GM23338 (cell line): ENCODE measurements around the gene SNX14. TPM values are rescaled to one million over a fixed set of nuclear protein-coding genes. Genes with fewer than 3 reads are reported as not detected.

ENCODE experiments used
- ATAC-seq: fragments of 200-7000 bp; cut with Tn5 transposase; 3 replicates; pipeline ENCODE4 v1.9.1; 2020
- DNase-seq: peaks from one replicate; pipeline ENCODE4 v3.0.0-alpha.2; 2015; ENCODE audit warnings: low spot score
- H2AFZ ChIP-seq: fragments of 200-600 bp; sonication (generic); 2 replicates; pipeline ENCODE4 v1.8.0; 2016; ENCODE audit warnings: antibody characterized with exemption, mild to moderate bottlenecking, moderate library complexity
- H3F3A ChIP-seq: fragments of 200-600 bp; sonication (generic); replicated peaks from 2 replicates; pipeline ENCODE4 v1.8.0; 2017; ENCODE audit warnings: antibody characterized with exemption, mixed run types, low read depth
- H3K27ac ChIP-seq: fragments of 200-600 bp; sonication (generic); 2 replicates; pipeline ENCODE4 v1.6.1; 2016; ENCODE audit warnings: low read depth
- H3K27me3 ChIP-seq: fragments of 200-600 bp; sonication (generic); 2 replicates; pipeline ENCODE4 v1.8.0; 2016; ENCODE audit warnings: mild to moderate bottlenecking, mixed run types, moderate library complexity; ENCODE audit not compliant: insufficient read depth
- H3K36me3 ChIP-seq: fragments of 200-600 bp; sonication (generic); 2 replicates; pipeline ENCODE4 v1.8.0; 2016; ENCODE audit warnings: mild to moderate bottlenecking; ENCODE audit not compliant: insufficient read depth
- H3K4me1 ChIP-seq: fragments of 200-600 bp; sonication (generic); 2 replicates; pipeline ENCODE4 v1.8.0; 2016; ENCODE audit warnings: mild to moderate bottlenecking, moderate library complexity; ENCODE audit not compliant: insufficient read depth
- H3K4me2 ChIP-seq: fragments of 200-600 bp; sonication (generic); 2 replicates; pipeline ENCODE4 v1.7.1; 2017; ENCODE audit warnings: mixed run types
- H3K4me3 ChIP-seq: fragments of 200-600 bp; sonication (generic); 2 replicates; pipeline ENCODE4 v1.6.1; 2016; ENCODE audit warnings: mixed run types
- H3K79me2 ChIP-seq: fragments of 200-600 bp; sonication (generic); replicated peaks from 2 replicates; pipeline ENCODE4 v1.8.0; 2017; ENCODE audit warnings: mild to moderate bottlenecking; ENCODE audit not compliant: insufficient read depth
- H3K9me2 ChIP-seq: fragments of 200-600 bp; sonication (generic); 2 replicates; pipeline ENCODE4 v1.8.0; 2017; ENCODE audit not compliant: insufficient read depth
- H4K20me1 ChIP-seq: fragments of 200-600 bp; sonication (generic); replicated peaks from 2 replicates; pipeline ENCODE4 v1.8.0; 2017; ENCODE audit warnings: mild to moderate bottlenecking; ENCODE audit not compliant: insufficient read depth
- H3K27ac Mint-ChIP-seq: 2 replicates; pipeline ENCODE4 v1.8.0; 2020; ENCODE audit warnings: inconsistent platforms, mild to moderate bottlenecking, moderate library complexity, mixed read lengths
- H3K27me3 Mint-ChIP-seq: 3 replicates; pipeline ENCODE4 v1.8.0; 2022; ENCODE audit warnings: low read depth, mild to moderate bottlenecking, moderate library complexity, mixed read lengths, inconsistent platforms; ENCODE audit not compliant: insufficient read depth, poor library complexity
- H3K36me3 Mint-ChIP-seq: 3 replicates; pipeline ENCODE4 v1.8.0; 2021; ENCODE audit warnings: low read depth, mild to moderate bottlenecking, inconsistent platforms, moderate library complexity, mixed read lengths
- H3K4me1 Mint-ChIP-seq: 3 replicates; pipeline ENCODE4 v1.8.0; 2020; ENCODE audit warnings: mild to moderate bottlenecking, inconsistent platforms, mixed read lengths
- H3K4me3 Mint-ChIP-seq: 3 replicates; pipeline ENCODE4 v1.8.0; 2021; ENCODE audit warnings: moderate library complexity, mild to moderate bottlenecking, inconsistent platforms, mixed read lengths
- H3K9me3 Mint-ChIP-seq: 3 replicates; pipeline ENCODE4 v1.8.0; 2020; ENCODE audit warnings: moderate library complexity, mild to moderate bottlenecking, inconsistent platforms, mixed read lengths
- CREB1 ChIP-seq: fragments of 250-450 bp; sonication (Bioruptor Pico); IDR thresholded peaks from 2 replicates; pipeline ENCODE4 v1.5.0; 2020; ENCODE audit warnings: low read depth, mild to moderate bottlenecking, moderate library complexity
- CTCF ChIP-seq, 2 experiments: fragments of 200-600 bp in 1 of 2; sonication (generic) in 1 of 2; conservative IDR thresholded peaks; 2 replicates each; pipeline versions ENCODE4 v1.5.1 to v1.6.1; 2016 to 2017; ENCODE audit warnings: antibody characterized with exemption in 2 of 2, low read depth in 2 of 2, mild to moderate bottlenecking in 2 of 2, moderate library complexity in 1 of 2
- ETS1 ChIP-seq: IDR thresholded peaks from 2 replicates; pipeline ENCODE4 v1.6.1; 2016; ENCODE audit warnings: antibody characterized with exemption
- EZH2 ChIP-seq: fragments of 200-600 bp; sonication (generic); IDR thresholded peaks from one replicate; pipeline ENCODE4 v1.8.0; 2017; ENCODE audit warnings: antibody characterized with exemption, mild to moderate bottlenecking, low read depth; ENCODE audit not compliant: unreplicated experiment
- EZH2phosphoT487 ChIP-seq: fragments of 200-600 bp; sonication (generic); IDR thresholded peaks from one replicate; pipeline ENCODE4 v1.8.1; 2018; ENCODE audit warnings: antibody characterized with exemption; ENCODE audit not compliant: unreplicated experiment
- JUNB ChIP-seq: IDR thresholded peaks from one replicate; pipeline ENCODE4 v1.6.1; 2016; ENCODE audit warnings: antibody characterized with exemption; ENCODE audit not compliant: unreplicated experiment
- NANOG ChIP-seq: IDR thresholded peaks from 2 replicates; pipeline ENCODE4 v1.6.1; 2016; ENCODE audit warnings: antibody characterized with exemption, borderline replicate concordance
- POLR2AphosphoS5 ChIP-seq: IDR thresholded peaks from 2 replicates; pipeline ENCODE4 v1.6.1; 2016; ENCODE audit warnings: antibody characterized with exemption, low read depth
- REST ChIP-seq: IDR thresholded peaks from one replicate; pipeline ENCODE4 v1.6.1; 2018; ENCODE audit warnings: antibody characterized with exemption; ENCODE audit not compliant: unreplicated experiment
- STAT1 ChIP-seq: IDR thresholded peaks from one replicate; pipeline ENCODE4 v1.6.1; 2016; ENCODE audit warnings: antibody characterized with exemption; ENCODE audit not compliant: unreplicated experiment
- ZNF114 ChIP-seq: fragments of 250-450 bp; sonication (Bioruptor Pico); IDR thresholded peaks from 2 replicates; pipeline ENCODE4 v1.5.0; 2020; ENCODE audit warnings: mild to moderate bottlenecking, moderate library complexity
- ZNF331 ChIP-seq: fragments of 250-450 bp; sonication (Bioruptor Pico); IDR thresholded peaks from 2 replicates; pipeline ENCODE4 v1.5.0; 2020; ENCODE audit warnings: low read depth, mild to moderate bottlenecking, moderate library complexity
- ZNF462 ChIP-seq: fragments of 250-450 bp; sonication (Bioruptor Pico); IDR thresholded peaks from 2 replicates; pipeline ENCODE4 v1.5.0; 2020; ENCODE audit warnings: mild to moderate bottlenecking, moderate library complexity
- polyA plus RNA-seq: library from polyadenylated mRNA; unstranded; fragments of >200 nt; fragmentation: Nextera tagmentation; extraction: Ambion mirVana; gene quantifications from 2 replicates; pipeline ENCODE4 v1.2.1, GENCODE V29; 2016
- total RNA-seq: library from RNA; depleted of rRNA; stranded (reverse); fragments of >200 nt; shearing (Covaris generic); gene quantifications from 2 replicates; pipeline ENCODE4 v1.2.3, GENCODE V29; 2014

The SNX14 gene
- total and polyA plus RNA-seq, 2 experiments from 2014 or later: 23.1 to 32.0 TPM

GRCh38 chr6:85552652-85553051, 41.0 kb downstream of the SNX14 start:
- Histone ChIP-seq H3K9me2 (no peaks in the 10 kb centered on the region), H3K4me1 (no peaks in the 10 kb centered on the region), H3F3A (no peaks in the 10 kb centered on the region), H2AFZ (no peak overlapping the region), H3K4me2 (no peak overlapping the region), H3K79me2 (no peaks in the 10 kb centered on the region), H3K27ac (no peak overlapping the region), H4K20me1 (no peaks in the 10 kb centered on the region), H3K27me3 (no peaks in the 10 kb centered on the region), H3K36me3 (no peaks in the 10 kb centered on the region; the same call in 1 of the 2 replicates), H3K4me3 (no peak overlapping the region)
- Mint-ChIP-seq H3K27ac (no peak overlapping the region; the same call in 1 of the 2 replicates), H3K36me3 (peaks cover 12% of the 10 kb centered on the region; the same call in 2 of the 3 replicates), H3K9me3 (no peaks in the 10 kb centered on the region; the same call in 2 of the 3 replicates), H3K27me3 (no peaks in the 10 kb centered on the region), H3K4me1 (no peaks in the 10 kb centered on the region; the same call in 2 of the 3 replicates), H3K4me3 (no peak overlapping the region)
- ATAC-seq (peak; percentile 82), DNase-seq (peak; percentile 45)
- TF ChIP-seq JUNB: no peak
- TF ChIP-seq EZH2: no peak
- no peak for TF ChIP-seq REST
- TF ChIP-seq POLR2AphosphoS5: no peak
- no peak for TF ChIP-seq CTCF (conservative IDR thresholded peaks at IDR 0.05; ENCODE audit: low read depth in 2 of 2)
- TF ChIP-seq EZH2phosphoT487: no peak
- no peak for TF ChIP-seq CREB1 (CRISPR knock-in tag)
- no peak for TF ChIP-seq ZNF331
- TF ChIP-seq NANOG: no peak
- TF ChIP-seq STAT1: no peak
- TF ChIP-seq ZNF114 (CRISPR knock-in tag): no peak
- TF ChIP-seq ZNF462 (CRISPR knock-in tag): no peak
- TF ChIP-seq ETS1: no peak
